SU-DHL-6 (cell line): ENCODE measurements around the gene PRKCE.

Experiments used
- H2AFZ ChIP-seq: fragments of 200-600 bp; sonication (generic); 2 replicates; pipeline ENCODE4 v1.6.1; 2014; ENCODE audit warnings: low read depth, mild to moderate bottlenecking, moderate library complexity, mixed read lengths, antibody characterized with exemption, low read length; ENCODE audit not compliant: severe bottlenecking
- H3F3A ChIP-seq: fragments of 200-600 bp; shearing (Covaris generic); 2 replicates; pipeline ENCODE4 v1.6.0; 2016; ENCODE audit warnings: antibody characterized with exemption, mild to moderate bottlenecking; ENCODE audit not compliant: insufficient read depth
- H3K27ac ChIP-seq: fragments of 200-600 bp; sonication (generic); 2 replicates; pipeline ENCODE4 v1.5.1; 2016; ENCODE audit warnings: low read depth, mild to moderate bottlenecking, low read length, moderate library complexity, mixed read lengths
- H3K27me3 ChIP-seq: fragments of 200-600 bp; sonication (generic), shearing (Covaris generic); 2 replicates; pipeline ENCODE4 v1.6.0; 2014; ENCODE audit warnings: mild to moderate bottlenecking, low read length
- H3K36me3 ChIP-seq: fragments of 200-600 bp; sonication (generic); 2 replicates; pipeline ENCODE4 v1.6.1; 2014; ENCODE audit warnings: mild to moderate bottlenecking, low read length, mixed read lengths
- H3K4me2 ChIP-seq: fragments of 300-600, 200-600 bp; shearing (Covaris generic), sonication (generic); 2 replicates; pipeline ENCODE4 v1.6.0; 2014; ENCODE audit warnings: low read length, low read depth, mild to moderate bottlenecking; ENCODE audit not compliant: poor library complexity, severe bottlenecking
- H3K4me3 ChIP-seq: fragments of 200-600 bp; sonication (generic); 2 replicates; pipeline ENCODE4 v1.5.1; 2014; ENCODE audit warnings: antibody characterized with exemption, low read length, mild to moderate bottlenecking, mixed read lengths; ENCODE audit not compliant: insufficient read depth, poor library complexity, severe bottlenecking
- H3K79me2 ChIP-seq: fragments of 200-600 bp; sonication (generic); 2 replicates; pipeline ENCODE4 v1.6.1; 2014; ENCODE audit warnings: mild to moderate bottlenecking, low read length, moderate library complexity; ENCODE audit not compliant: insufficient read depth
- H3K9ac ChIP-seq: fragments of 200-600 bp; sonication (generic); 2 replicates; pipeline ENCODE4 v1.7.0; 2014; ENCODE audit warnings: mild to moderate bottlenecking, low read length
- H3K9me2 ChIP-seq: fragments of 200-600 bp; sonication (generic); replicated peaks from 2 replicates; pipeline ENCODE4 v1.6.1; 2014; ENCODE audit warnings: low read length; ENCODE audit not compliant: insufficient read depth
- H3K9me3 ChIP-seq: fragments of 200-600 bp; sonication (generic); 2 replicates; pipeline ENCODE4 v1.6.1; 2014; ENCODE audit warnings: low read length, mixed read lengths; ENCODE audit not compliant: insufficient read depth
- H4K20me1 ChIP-seq: fragments of 200-600 bp; sonication (generic); 2 replicates; pipeline ENCODE4 v1.6.1; 2014; ENCODE audit warnings: low read depth, mild to moderate bottlenecking, antibody characterized with exemption, low read length, moderate library complexity, mixed read lengths
- CTCF ChIP-seq: fragments of 200-600 bp; sonication (generic); IDR thresholded peaks from one replicate; pipeline ENCODE4 v1.5.1; 2017; ENCODE audit warnings: antibody characterized with exemption, mild to moderate bottlenecking, low read length, moderate library complexity; ENCODE audit not compliant: insufficient read depth, poor library complexity, severe bottlenecking
- EZH2phosphoT487 ChIP-seq: fragments of 200-600 bp; sonication (generic), shearing (Covaris generic); conservative IDR thresholded peaks from 2 replicates; pipeline ENCODE4 v1.6.1; 2018; ENCODE audit warnings: mild to moderate bottlenecking, antibody characterized with exemption, low read length, moderate library complexity, mixed read lengths

PRKCE gene

GRCh38 chr2:45771261-45771660 is 119.8 kb downstream of the PRKCE start:
- H2AFZ ChIP-seq = no peak overlapping the region
- no peak overlapping the region for H3K27ac ChIP-seq
- H3K27me3 ChIP-seq = no peaks in the 10 kb centered on the region
- H3K4me2 ChIP-seq = no peak overlapping the region
- H3K9me2 ChIP-seq = no peaks in the 10 kb centered on the region
- no peaks in the 10 kb centered on the region for H3K9me3 ChIP-seq
- no peaks in the 10 kb centered on the region for H3K36me3 ChIP-seq
- no peak for TF ChIP-seq EZH2phosphoT487
- H3K4me3 ChIP-seq = no peak overlapping the region
- no peak overlapping the region for H3K9ac ChIP-seq
- H3K79me2 ChIP-seq = no peaks in the 10 kb centered on the region
- no peaks in the 10 kb centered on the region for H3F3A ChIP-seq
- no peaks in the 10 kb centered on the region for H4K20me1 ChIP-seq

GRCh38 chr2:45772038-45772437 is 120.6 kb downstream of the PRKCE start:
- no peaks in the 10 kb centered on the region for H3F3A ChIP-seq
- H3K9ac ChIP-seq = no peak overlapping the region
- no peak overlapping the region for H3K4me2 ChIP-seq
- no peak for TF ChIP-seq CTCF
- no peak for TF ChIP-seq EZH2phosphoT487
- H3K79me2 ChIP-seq = no peaks in the 10 kb centered on the region
- H3K9me2 ChIP-seq = no peaks in the 10 kb centered on the region
- no peaks in the 10 kb centered on the region for H3K27me3 ChIP-seq
- no peak overlapping the region for H2AFZ ChIP-seq
- H3K27ac ChIP-seq = no peak overlapping the region
- no peaks in the 10 kb centered on the region for H3K36me3 ChIP-seq
- H4K20me1 ChIP-seq = no peaks in the 10 kb centered on the region
- no peak overlapping the region for H3K4me3 ChIP-seq
- no peaks in the 10 kb centered on the region for H3K9me3 ChIP-seq

- Histone ChIP-seq H3K79me2 (no peaks in the 10 kb centered on the region), H3F3A (no peaks in the 10 kb centered on the region), H3K9ac (no peak overlapping the region)
These were observed 122.4 kb downstream of the PRKCE start for GRCh38 chr2:45773909-45774308.

More at GRCh38 chr2:45773909-45774308, 122.4 kb downstream of the PRKCE start:
- Histone ChIP-seq H3K27ac (no peak overlapping the region), H3K27me3 (no peaks in the 10 kb centered on the region), H2AFZ (no peak overlapping the region), H3K9me3 (no peaks in the 10 kb centered on the region), H4K20me1 (no peaks in the 10 kb centered on the region), H3K36me3 (no peaks in the 10 kb centered on the region), H3K9me2 (no peaks in the 10 kb centered on the region), H3K4me2 (no peak overlapping the region), H3K4me3 (no peak overlapping the region)
- TF ChIP-seq EZH2phosphoT487 (no peak), CTCF (no peak)
